Fibroblast of peridontal ligament (primary cell): ENCODE data around the gene HNF4A.

Source experiments
- DNase-seq: peaks from one replicate; pipeline ENCODE4 v3.0.0-alpha.2; 2010; ENCODE audit errors: extremely low read depth

The HNF4A gene

DNA sequence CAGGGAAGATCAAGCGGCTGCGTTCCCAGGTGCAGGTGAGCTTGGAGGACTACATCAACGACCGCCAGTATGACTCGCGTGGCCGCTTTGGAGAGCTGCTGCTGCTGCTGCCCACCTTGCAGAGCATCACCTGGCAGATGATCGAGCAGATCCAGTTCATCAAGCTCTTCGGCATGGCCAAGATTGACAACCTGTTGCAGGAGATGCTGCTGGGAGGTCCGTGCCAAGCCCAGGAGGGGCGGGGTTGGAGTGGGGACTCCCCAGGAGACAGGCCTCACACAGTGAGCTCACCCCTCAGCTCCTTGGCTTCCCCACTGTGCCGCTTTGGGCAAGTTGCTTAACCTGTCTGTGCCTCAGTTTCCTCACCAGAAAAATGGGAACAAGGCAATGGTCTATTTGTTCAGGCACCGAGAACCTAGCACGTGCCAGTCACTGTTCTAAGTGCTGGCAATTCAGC, 68.6 kb downstream of the HNF4A start:
- no peak for DNase-seq

DNA sequence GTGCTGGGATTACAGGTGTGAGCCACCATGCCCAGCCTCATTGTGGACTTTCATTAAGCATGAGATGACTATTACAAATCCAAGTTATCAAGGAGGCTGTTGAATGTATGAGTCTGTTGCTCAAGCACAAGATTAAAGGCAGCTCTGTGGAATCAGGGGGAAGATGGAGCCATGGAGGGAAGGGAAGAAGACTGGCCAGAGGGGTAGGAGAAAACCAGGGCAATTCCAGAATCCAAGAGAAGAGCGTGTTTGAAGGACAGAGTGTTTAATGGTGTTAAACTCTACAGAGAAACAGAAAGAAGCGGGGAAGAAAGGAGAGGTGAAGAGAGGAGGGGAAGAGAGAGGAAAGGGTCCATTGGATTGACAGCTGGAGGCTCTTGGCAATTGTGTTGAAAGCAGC, 70.4 kb downstream of the HNF4A start:
- no peak for DNase-seq

DNA sequence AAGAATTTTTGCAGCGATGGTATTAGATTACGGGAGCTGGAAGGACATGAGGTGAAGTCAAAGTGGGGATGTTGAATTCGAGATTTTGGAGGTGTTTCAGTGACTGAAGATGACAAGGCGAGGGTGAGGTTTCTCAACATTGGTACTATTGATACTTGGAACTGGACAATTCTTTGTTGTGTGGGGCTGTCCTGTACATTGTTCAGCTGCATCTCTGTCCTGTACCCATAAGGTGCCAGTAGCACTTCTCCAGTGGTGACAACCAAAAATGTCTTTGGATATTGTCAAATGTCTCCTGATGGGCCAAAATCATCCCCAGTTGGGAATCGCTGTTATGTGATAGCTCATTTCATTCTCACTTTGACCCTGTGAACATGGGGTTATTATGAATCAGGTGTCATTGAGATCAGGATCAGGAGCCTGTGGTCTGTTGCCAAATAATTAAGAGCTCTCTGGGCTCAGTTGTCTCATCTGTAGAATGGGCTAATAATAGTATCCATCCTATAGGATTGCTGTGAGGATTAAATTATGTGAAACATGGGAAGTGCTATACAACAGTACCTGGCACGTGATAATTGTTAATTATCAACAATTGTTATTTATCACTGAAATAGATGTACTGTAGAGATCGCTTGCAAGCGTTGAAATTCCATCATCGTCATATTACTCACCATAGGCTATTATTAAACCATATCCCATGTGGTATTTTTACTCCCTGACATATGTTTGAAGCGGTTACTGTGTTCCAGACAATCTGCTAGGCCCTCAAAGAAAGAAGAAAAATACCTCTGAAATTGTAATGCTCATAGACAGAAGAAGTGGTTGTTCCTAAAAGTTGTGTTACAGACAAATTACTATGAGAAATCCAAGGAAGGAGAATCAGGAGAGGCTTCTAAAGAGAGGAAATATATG, 71.6 kb downstream of the HNF4A start:
- no peak for DNase-seq

DNA sequence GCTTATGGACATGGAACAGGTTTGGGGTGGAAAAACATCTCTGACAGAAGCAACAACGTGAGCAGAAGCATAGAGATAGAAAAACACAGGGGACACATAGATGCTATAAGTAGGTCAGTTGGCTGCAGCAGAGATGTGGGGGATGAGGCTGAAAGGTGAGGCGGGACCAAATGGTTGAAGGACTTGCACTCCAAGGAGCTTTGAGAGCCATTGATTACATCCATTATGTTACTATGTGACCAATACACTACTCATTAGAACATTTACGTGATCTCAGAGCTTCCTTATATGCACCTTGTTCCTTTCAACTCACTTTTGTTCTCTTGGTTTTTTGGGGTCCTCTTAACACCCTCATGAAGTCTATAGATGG, 72.3 kb downstream of the HNF4A start:
- no peak for DNase-seq

DNA sequence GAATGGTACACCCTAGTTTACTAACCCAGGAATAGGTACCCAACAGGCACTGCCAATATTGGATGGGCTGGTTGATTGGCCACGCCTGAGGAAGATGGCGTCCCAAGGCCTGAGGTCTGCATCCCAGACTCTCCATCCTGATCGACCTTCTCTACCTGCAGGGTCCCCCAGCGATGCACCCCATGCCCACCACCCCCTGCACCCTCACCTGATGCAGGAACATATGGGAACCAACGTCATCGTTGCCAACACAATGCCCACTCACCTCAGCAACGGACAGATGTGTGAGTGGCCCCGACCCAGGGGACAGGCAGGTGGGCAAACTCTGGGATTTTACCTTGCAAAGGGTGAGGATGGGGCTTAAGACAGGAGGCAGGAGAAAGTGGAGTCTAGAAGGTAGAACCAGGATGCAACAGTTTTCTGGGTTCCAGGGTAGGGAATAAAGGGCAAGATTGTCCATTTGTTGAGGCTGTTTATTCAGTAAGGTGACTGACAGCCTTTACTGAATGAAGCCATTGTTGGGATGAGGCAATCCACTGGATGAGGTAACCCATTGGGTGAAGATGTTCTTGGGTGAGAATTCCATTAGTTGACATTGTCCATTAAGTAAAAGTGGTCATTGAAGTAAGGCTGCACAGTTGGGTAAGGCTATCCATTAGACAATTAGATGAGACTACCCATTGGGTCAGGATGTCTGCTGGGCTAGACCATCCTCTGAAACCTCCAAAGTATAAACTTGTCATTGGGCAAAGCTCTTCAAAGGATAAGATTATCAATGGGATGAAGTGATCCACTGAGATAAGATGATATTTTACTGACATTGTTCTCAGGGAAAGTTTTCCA, 72.9 kb downstream of the HNF4A start:
- no peak for DNase-seq

DNA sequence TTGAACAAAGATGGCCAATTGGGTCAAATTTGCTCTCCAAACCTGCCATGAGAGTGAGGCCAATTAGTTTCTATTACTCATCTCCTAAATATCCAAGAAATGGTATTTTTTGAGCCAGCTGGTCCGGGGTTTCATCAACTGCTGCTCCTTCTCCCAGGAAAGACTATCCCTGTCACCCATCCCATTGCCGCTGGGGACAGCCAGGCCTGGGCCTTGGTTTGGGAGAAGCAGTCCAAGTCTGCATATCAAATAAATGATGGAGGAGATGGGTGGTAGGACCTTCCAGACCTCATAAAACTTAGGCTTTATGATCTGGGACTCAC, 73.5 kb downstream of the HNF4A start:
- DNase-seq = no peak

DNA sequence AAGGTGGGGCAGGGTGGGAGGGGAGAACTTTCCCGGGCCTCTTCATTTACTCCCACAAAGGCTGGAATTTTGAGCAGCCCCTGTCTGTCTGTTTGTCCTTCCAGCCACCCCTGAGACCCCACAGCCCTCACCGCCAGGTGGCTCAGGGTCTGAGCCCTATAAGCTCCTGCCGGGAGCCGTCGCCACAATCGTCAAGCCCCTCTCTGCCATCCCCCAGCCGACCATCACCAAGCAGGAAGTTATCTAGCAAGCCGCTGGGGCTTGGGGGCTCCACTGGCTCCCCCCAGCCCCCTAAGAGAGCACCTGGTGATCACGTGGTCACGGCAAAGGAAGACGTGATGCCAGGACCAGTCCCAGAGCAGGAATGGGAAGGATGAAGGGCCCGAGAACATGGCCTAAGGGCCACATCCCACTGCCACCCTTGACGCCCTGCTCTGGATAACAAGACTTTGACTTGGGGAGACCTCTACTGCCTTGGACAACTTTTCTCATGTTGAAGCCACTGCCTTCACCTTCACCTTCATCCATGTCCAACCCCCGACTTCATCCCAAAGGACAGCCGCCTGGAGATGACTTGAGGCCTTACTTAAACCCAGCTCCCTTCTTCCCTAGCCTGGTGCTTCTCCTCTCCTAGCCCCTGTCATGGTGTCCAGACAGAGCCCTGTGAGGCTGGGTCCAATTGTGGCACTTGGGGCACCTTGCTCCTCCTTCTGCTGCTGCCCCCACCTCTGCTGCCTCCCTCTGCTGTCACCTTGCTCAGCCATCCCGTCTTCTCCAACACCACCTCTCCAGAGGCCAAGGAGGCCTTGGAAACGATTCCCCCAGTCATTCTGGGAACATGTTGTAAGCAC, 74.1 kb downstream of the HNF4A start:
- DNase-seq = no peak

DNA sequence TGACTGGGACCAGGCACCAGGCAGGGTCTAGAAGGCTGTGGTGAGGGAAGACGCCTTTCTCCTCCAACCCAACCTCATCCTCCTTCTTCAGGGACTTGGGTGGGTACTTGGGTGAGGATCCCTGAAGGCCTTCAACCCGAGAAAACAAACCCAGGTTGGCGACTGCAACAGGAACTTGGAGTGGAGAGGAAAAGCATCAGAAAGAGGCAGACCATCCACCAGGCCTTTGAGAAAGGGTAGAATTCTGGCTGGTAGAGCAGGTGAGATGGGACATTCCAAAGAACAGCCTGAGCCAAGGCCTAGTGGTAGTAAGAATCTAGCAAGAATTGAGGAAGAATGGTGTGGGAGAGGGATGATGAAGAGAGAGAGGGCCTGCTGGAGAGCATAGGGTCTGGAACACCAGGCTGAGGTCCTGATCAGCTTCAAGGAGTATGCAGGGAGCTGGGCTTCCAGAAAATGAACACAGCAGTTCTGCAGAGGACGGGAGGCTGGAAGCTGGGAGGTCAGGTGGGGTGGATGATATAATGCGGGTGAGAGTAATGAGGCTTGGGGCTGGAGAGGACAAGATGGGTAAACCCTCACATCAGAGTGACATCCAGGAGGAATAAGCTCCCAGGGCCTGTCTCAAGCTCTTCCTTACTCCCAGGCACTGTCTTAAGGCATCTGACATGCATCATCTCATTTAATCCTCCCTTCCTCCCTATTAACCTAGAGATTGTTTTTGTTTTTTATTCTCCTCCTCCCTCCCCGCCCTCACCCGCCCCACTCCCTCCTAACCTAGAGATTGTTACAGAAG, 75.0 kb downstream of the HNF4A start:
- DNase-seq = no peak

DNA sequence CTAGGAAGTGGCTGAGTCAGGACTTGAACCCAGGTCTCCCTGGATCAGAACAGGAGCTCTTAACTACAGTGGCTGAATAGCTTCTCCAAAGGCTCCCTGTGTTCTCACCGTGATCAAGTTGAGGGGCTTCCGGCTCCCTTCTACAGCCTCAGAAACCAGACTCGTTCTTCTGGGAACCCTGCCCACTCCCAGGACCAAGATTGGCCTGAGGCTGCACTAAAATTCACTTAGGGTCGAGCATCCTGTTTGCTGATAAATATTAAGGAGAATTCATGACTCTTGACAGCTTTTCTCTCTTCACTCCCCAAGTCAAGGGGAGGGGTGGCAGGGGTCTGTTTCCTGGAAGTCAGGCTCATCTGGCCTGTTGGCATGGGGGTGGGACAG, 75.6 kb downstream of the HNF4A start:
- no peak for DNase-seq

DNA sequence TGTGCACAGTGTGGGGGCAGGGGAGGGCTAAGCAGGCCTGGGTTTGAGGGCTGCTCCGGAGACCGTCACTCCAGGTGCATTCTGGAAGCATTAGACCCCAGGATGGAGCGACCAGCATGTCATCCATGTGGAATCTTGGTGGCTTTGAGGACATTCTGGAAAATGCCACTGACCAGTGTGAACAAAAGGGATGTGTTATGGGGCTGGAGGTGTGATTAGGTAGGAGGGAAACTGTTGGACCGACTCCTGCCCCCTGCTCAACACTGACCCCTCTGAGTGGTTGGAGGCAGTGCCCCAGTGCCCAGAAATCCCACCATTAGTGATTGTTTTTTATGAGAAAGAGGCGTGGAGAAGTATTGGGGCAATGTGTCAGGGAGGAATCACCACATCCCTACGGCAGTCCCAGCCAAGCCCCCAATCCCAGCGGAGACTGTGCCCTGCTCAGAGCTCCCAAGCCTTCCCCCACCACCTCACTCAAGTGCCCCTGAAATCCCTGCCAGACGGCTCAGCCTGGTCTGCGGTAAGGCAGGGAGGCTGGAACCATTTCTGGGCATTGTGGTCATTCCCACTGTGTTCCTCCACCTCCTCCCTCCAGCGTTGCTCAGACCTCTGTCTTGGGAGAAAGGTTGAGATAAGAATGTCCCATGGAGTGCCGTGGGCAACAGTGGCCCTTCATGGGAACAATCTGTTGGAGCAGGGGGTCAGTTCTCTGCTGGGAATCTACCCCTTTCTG, 76.2 kb downstream of the HNF4A start:
- DNase-seq = no peak

DNA sequence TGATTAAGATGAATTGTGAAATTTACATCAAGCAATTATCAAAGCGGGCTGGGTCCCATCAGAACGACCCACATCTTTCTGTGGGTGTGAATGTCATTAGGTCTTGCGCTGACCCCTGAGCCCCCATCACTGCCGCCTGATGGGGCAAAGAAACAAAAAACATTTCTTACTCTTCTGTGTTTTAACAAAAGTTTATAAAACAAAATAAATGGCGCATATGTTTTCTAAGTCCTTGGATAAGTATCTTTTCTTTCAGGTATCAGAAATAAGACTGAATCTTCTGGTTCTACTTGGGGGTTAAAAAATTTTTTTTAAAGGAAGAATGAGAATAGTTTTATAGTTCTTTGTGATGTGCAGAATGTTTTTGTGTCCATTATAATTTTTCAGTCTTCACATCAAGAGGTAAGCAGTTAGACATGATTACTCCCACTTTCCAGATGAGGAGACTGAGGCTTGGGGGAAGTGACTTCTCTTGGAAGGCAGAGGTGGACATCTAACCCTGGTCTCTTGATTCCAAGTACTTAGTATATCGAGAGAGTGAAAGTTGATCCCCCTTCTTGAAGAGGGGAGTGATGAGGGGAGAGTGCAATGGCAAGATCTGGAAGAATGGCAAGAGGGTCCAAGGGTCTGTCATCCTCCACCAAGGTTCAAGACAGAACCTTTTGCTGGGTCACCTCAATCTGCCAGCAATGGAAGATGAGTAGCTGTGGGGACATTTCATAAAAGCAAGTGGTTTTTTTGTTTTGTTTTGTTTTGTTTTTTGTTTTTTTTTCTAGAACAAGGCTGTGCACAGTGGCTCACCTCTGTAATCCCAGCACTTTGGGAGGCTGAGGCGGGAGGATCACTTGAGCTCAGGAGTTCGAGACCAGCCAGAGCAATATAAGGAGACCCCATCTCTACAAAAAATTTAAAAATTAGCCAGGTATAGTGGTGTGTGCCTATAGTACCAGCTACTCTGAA, 77.4 kb downstream of the HNF4A start:
- DNase-seq = no peak

DNA sequence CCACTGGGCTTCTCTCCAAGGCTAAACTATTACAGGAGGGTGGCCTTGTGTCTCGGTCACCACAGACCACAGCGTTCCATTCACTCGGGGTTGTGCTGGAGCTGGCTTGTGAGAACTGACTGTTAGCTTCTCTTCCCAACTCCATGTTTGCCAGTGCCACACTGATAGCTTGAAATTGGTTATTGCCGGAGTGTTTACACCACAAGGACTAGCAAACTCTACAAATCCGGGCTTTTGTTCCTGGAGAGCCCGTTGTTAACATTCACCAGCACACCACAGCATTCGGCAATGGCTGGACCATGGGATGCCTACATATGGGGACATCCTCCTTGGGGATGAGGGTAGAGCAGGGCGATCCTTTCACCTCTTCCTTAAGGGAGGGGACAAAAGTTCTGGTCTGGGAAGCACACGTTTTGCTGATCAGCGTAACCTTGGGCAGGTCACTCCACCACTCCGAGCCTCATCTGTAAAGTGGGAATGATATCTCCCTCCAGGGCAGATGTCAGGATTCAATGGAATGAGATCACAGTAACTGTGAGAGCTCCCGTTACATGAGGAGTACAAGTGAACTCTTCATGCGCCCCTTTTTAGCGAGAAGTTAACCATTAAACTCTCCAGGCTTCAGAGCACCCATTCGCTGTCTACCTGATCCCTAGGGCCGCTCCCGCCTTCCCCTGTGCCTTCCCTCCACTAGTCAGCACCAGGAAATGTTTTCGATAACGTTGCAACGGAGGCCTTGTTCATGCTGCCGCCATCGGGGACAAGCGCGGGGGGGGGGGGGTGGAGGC, 78.4 kb downstream of the HNF4A start:
- no peak for DNase-seq

DNA sequence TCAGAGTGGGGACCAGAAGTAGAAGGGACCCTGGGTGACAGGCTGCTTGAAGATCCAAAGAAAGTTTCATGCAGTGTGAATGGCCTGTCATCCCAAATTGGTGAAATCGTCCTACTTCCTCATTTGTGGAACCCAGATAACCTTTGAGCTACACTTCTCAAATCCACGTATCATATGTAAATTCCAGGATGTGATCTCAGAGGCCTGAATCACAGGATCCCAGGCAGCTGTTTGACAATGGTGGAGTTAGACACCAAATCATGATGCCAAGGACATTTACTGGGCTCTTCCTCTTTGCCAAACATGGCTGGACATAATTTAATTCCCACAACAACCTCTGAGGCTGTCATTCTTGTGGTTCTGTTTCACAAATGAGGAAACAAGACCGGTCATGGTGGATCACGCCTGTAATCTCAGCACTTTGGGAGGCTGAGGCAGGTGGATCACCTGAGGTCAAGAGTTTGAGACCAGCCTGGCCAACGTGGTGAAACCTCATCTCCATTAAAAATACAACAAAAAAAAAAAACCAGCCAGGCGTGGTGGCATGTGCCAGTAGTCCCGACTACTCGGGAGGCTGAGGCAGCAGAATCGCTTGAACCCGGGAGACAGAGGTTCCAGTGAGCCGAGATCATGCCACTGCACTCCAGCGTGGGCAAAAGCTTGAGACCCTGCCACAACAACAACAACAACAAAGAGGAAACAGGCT, 80.3 kb downstream of the HNF4A start:
- DNase-seq = no peak

DNA sequence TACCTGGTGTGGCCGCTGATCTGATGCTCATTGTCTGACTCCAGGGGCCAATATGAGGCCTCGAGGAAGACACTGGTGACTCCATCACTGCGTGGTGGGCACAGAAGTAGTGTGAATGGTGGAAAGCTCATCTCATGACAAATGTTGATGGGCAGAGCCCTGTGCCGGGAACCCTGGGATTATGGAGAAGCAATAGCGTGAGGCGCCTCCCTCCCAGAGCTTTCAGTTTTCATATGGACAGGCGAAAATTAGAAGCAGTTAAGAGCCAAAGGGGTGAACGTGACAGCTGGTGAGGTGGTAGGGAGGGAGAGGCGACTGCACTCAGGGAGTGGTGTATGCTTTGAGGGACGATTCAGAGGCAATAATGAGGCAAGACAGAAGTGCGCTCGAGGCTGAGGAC, 80.9 kb downstream of the HNF4A start:
- no peak for DNase-seq

DNA sequence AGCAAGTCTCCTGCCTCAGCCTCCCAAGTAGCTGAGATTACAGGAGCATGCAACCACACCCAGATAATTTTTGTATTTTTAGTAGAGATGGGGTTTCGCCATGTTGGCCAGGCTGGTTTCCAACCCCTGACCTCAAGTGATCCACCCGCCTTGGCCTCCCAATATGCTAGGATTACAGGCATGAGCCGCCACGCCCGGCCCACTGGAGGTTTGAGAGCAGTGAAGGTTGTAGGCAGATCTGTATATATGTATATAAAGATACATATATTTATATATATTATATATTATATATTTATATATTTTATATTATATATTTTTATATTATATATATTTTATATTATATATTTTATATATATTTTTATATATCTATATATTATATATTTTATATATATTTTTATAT, 82.0 kb downstream of the HNF4A start:
- no peak for DNase-seq

DNA sequence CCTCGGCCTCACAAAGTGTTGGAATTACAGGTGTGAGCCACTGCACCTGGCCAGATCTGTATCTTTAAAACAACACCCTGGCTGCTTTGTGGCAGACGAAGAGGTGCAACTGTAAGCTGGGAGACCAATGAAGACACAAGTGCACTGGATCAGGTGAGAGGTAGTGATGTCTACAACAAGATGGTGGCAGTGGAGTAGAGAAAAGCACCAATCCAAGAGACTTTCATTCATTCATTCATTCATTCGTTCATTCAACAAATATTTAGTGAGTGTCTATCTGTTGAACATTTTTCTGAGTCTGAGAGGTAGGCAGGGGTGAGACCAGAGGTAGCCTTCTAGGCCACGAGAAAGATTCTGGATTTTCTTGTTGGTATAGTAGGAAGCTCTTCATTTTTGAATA, 83.3 kb downstream of the HNF4A start:
- no peak for DNase-seq

DNA sequence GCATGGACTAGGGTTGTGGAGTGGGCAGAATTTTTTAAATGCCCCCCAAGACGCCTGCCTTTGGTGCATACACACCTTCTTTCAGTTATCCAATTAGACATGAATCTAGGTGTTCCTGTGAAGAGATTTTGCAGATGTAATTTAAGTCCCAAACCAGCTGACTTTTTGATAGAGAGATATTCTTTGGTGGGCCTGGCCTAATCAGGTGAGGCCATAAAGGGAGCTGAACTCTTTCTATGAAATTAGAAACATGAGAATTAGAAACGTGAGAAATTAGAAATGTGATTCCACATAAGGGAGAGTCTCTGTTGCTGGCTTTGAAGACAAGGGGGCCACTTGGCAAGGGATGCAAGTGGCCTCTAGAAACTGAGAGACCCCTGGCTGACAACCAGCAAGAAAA, 83.8 kb downstream of the HNF4A start:
- DNase-seq = no peak
